ENCODE measurements around the gene FBXO9. TPM values are rescaled to one million over a fixed set of nuclear protein-coding genes. Genes with fewer than 3 reads are reported as not detected.

The FBXO9 gene
- total RNA-seq, 4 donors from 2014 or later: 50.6 to 71.8 (median 66.7) TPM

- no peak for TF ChIP-seq POLR2A (IDR thresholded peaks at IDR 0.05)
- TF ChIP-seq EP300 (IDR thresholded peaks at IDR 0.05): no peak
- TF ChIP-seq, protein P1, sequence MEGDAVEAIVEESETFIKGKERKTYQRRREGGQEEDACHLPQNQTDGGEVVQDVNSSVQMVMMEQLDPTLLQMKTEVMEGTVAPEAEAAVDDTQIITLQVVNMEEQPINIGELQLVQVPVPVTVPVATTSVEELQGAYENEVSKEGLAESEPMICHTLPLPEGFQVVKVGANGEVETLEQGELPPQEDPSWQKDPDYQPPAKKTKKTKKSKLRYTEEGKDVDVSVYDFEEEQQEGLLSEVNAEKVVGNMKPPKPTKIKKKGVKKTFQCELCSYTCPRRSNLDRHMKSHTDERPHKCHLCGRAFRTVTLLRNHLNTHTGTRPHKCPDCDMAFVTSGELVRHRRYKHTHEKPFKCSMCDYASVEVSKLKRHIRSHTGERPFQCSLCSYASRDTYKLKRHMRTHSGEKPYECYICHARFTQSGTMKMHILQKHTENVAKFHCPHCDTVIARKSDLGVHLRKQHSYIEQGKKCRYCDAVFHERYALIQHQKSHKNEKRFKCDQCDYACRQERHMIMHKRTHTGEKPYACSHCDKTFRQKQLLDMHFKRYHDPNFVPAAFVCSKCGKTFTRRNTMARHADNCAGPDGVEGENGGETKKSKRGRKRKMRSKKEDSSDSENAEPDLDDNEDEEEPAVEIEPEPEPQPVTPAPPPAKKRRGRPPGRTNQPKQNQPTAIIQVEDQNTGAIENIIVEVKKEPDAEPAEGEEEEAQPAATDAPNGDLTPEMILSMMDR (IDR thresholded peaks at IDR 0.05): no peak
- no peak for DNase-seq (ENCODE audit: low spot score in 2 of 2)
- H3K9me3 ChIP-seq: no peaks in the 10 kb centered on the region
- no peak overlapping the region for H3K4me3 ChIP-seq
- H3K36me3 ChIP-seq: peaks cover 12 to 99% (median 25%) of the 10 kb centered on the region in 3 donors
- H3K27ac ChIP-seq: no peak overlapping the region
- 75 to 81% methylated on average over 1 of the region's 1 CpG for WGBS, 2 donors
- H3K4me1 ChIP-seq: no peaks in the 10 kb centered on the region
- no peaks in the 10 kb centered on the region for H3K27me3 ChIP-seq
Observed at GRCh38 chr6:53095716-53096115, 30.5 kb downstream of the FBXO9 start.

DNA sequence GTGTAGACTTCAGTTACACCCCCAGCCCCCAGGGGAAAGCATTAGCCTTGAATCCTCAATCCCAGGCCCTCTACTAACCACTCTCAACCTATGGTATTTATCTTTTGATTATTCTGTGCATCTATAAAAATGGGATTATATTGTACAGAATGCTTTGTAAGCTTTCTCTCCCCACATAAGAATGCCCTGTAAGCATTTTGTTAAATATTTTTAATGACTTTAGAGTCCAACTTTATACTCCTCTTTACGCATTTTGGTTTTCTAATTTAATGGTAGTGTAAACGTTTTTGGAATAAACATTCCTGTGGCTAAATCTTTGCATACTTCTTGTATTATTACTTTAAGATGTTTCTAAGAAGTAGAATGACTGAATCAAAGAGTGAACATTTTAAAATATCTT is 35.4 kb downstream of the FBXO9 start:
- no peak overlapping the region for H3K4me3 ChIP-seq
- no peak for DNase-seq (ENCODE audit: low spot score in 2 of 2)
- peaks cover 5 to 81% (median 20%) of the 10 kb centered on the region in 3 donors for H3K36me3 ChIP-seq

GRCh38 chr6:53101006-53101405 is 35.8 kb downstream of the FBXO9 start:
- DNase-seq (ENCODE audit: low spot score in 2 of 2): no peak
- no peak overlapping the region for H3K27ac ChIP-seq
- H3K9me3 ChIP-seq: no peaks in the 10 kb centered on the region
- 97 to 100% methylated on average over 2 of the region's 2 CpGs for WGBS, 2 donors
- TF ChIP-seq, protein P1 (IDR thresholded peaks at IDR 0.05): no peak
- no peak for TF ChIP-seq EP300 (IDR thresholded peaks at IDR 0.05)
- TF ChIP-seq POLR2A (IDR thresholded peaks at IDR 0.05): no peak
- H3K4me3 ChIP-seq: no peak overlapping the region
- H3K4me1 ChIP-seq: no peaks in the 10 kb centered on the region
- H3K36me3 ChIP-seq: peaks cover 5 to 76% (median 17%) of the 10 kb centered on the region in 3 donors
- no peaks in the 10 kb centered on the region for H3K27me3 ChIP-seq

More for the DNA sequence above, 35.4 kb downstream of the FBXO9 start:
- TF ChIP-seq, protein P1 (IDR thresholded peaks at IDR 0.05): no peak
- TF ChIP-seq POLR2A (IDR thresholded peaks at IDR 0.05) (no peak), EP300 (IDR thresholded peaks at IDR 0.05) (no peak)
- Histone ChIP-seq H3K4me1 (no peaks in the 10 kb centered on the region), H3K27ac (no peak overlapping the region), H3K9me3 (no peaks in the 10 kb centered on the region), H3K27me3 (no peaks in the 10 kb centered on the region)
- 21 to 23% methylated on average over 2 of the region's 2 CpGs for WGBS, 2 donors

- TF ChIP-seq EP300 (IDR thresholded peaks at IDR 0.05): no peak
- TF ChIP-seq, protein P1 (IDR thresholded peaks at IDR 0.05): no peak
- TF ChIP-seq POLR2A (IDR thresholded peaks at IDR 0.05): no peak
- H3K4me1 ChIP-seq: no peaks in the 10 kb centered on the region
- no peak overlapping the region for H3K27ac ChIP-seq
- H3K9me3 ChIP-seq: no peaks in the 10 kb centered on the region
- no peak overlapping the region for H3K4me3 ChIP-seq
- no peaks in the 10 kb centered on the region for H3K27me3 ChIP-seq
- peaks cover 0 to 45% (median 0%) of the 10 kb centered on the region in 3 donors for H3K36me3 ChIP-seq
- DNase-seq (ENCODE audit: low spot score in 2 of 2): no peak
- 91% methylated on average over 3 of the region's 3 CpGs for WGBS, 2 donors
Observed at GRCh38 chr6:53103993-53104675, 38.9 kb downstream of the FBXO9 start.

- TF ChIP-seq POLR2A (IDR thresholded peaks at IDR 0.05) (no peak), EP300 (IDR thresholded peaks at IDR 0.05) (no peak)
- TF ChIP-seq, protein P1 (IDR thresholded peaks at IDR 0.05): no peak
- no peaks in the 10 kb centered on the region for H3K27me3 ChIP-seq
Observed at GRCh38 chr6:53104916-53105315, 39.7 kb downstream of the FBXO9 start.

More at GRCh38 chr6:53104916-53105315, 39.7 kb downstream of the FBXO9 start:
- Histone ChIP-seq H3K4me3 (no peak overlapping the region), H3K36me3 (peaks cover 0 to 37% (median 0%) of the 10 kb centered on the region in 3 donors), H3K9me3 (no peaks in the 10 kb centered on the region), H3K4me1 (no peaks in the 10 kb centered on the region), H3K27ac (no peak overlapping the region)
- no peak for DNase-seq (ENCODE audit: low spot score in 2 of 2)

Data from tibial nerve (tissue), 4 donors.